GM18499 (cell line): ENCODE results near the gene DUSP5.

Experiments used
- ATAC-seq: cut with Tn5 transposase; IDR thresholded peaks from one replicate; pipeline ENCODE4 v1.9.1; 2021; ENCODE audit warnings: moderate number of reproducible peaks; ENCODE audit not compliant: insufficient read depth, unreplicated experiment

The DUSP5 gene

GRCh38 chr10:110479710-110480109 is 18.0 kb upstream of the DUSP5 start:
- ATAC-seq: no peak

GRCh38 chr10:110480387-110480786 is 17.3 kb upstream of the DUSP5 start:
- ATAC-seq: no peak

DNA sequence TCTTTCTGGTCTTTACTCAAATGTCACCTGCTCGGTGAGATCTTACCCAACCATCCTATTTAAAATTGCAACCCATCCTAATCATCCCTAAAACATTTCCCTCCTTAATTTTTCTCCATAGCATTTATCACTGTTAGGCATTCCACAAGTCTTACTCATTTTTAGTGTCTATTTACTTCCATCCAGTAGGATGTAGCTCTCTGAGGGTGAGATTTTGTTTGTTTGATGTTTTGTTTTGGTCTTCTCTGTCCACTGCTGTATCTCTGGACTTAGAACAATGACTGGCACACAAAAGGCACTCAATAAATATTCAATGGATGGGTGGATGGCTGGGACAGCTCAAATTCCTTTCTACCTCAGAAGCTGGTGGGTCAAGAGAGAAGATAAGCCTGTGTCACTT is 15.8 kb upstream of the DUSP5 start:
- ATAC-seq: no peak

DNA sequence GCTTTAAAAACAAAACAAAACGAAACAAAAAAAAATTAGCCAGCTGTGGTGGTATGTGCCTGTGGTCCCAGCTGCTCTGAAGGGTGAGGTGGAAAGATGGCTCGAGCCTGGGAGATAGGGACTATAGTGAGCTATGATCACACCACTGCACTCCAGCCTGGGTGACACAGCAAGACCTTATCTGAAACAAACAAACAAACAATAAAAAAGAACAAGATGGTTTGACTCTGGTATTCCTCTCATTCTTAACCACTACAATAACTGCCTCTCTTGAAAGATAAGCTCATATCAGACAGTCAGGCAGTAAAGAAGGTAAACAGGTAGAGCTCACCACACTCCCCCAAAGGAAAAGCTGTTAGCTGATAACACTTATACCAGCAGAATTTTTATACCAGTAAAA is 14.1 kb upstream of the DUSP5 start:
- ATAC-seq: no peak

- ATAC-seq: no peak
Measured at GRCh38 chr10:110485541-110485940, 12.2 kb upstream of the DUSP5 start.

DNA sequence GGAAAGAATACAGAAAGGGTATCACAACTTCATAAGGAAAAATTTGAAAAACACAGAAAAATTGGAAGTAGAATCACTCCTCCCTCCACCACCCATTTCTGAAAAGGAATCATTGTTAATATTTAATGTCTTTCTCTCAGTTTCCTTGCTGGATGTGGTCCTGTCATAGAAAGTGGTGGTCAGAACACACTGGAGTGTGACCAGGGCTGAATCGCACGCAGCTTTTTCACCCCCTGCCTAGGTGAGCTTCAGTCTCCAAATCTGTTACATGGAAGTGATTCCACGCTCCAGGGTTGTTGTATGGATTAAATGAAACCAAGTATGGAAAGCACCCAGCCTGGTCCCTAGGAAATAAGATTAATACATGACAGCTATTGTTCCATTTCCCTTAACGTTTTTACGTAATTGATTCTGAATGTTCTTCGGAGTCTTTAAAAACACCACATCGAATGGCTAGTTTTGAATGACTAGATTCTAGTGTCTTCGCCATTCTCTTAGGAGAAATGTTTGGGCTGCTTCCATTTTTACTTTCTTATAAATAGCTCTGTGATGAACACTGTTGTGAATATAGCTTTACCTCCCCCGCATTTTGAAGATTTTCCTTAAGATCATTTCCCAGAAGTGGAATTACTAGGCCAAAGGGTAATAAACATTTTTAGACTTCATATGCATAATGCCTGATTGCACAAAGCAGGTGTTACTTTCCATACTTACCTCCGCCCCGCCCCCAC is 10.9 kb upstream of the DUSP5 start:
- ATAC-seq: no peak

- no peak for ATAC-seq
Measured at GRCh38 chr10:110487411-110488331, 10.0 kb upstream of the DUSP5 start.

DNA sequence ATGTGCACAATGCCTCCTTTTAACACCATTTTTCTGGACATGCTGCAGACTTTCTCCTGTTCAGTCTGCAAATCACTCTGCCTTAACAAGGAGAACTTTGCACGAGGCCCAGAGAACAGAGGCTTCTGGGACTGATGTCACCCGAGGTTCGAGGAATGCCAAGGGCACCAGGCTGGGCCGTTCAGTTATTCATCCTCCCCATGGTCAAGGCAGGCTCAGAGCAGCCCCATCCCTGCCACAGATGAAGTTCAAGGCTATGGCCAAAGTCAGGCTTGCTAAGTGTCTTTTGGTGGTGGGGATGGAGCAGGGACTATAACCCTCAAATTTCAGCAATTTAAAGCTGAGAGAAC is 9.4 kb upstream of the DUSP5 start:
- no peak for ATAC-seq

GRCh38 chr10:110488940-110489339 is 8.8 kb upstream of the DUSP5 start:
- ATAC-seq: no peak

GRCh38 chr10:110490640-110491039 is 7.1 kb upstream of the DUSP5 start:
- no peak for ATAC-seq

- ATAC-seq: no peak
Measured at GRCh38 chr10:110491346-110491745, 6.4 kb upstream of the DUSP5 start.

DNA sequence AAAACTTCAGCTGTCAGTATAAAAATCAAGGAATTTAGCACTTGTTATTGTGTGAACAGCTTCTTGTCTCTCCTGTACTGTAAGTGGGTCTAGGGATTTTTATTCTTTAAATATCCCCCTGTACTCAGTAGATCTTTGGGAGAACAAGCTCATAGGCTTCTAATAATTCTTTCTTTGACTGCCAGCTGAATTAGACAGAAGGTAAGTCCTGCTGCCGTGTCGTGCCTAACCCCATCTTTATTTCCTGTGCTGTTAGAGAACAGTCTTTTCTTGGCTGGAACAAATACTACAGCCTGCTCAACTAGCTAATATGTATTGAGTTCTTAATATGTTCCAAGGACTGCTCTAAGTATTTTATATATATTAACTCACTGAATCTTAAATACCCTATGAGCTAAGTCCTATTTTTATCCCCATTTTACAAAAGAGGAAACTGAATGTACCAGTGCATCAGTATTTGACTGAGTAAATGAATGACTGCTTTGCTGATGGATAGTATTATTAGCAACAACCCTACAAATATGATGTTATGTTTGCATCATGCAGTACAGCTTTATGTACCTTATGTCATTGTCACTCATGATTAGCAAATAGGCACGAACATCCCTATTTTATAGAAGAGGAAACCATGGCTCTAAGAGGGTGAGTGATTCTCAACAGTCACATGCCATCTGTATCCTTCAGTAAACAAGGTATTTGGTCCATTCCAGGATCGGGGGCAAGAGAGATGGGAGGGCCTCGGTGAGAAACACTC is 5.5 kb upstream of the DUSP5 start:
- peak; percentile 70 for ATAC-seq

DNA sequence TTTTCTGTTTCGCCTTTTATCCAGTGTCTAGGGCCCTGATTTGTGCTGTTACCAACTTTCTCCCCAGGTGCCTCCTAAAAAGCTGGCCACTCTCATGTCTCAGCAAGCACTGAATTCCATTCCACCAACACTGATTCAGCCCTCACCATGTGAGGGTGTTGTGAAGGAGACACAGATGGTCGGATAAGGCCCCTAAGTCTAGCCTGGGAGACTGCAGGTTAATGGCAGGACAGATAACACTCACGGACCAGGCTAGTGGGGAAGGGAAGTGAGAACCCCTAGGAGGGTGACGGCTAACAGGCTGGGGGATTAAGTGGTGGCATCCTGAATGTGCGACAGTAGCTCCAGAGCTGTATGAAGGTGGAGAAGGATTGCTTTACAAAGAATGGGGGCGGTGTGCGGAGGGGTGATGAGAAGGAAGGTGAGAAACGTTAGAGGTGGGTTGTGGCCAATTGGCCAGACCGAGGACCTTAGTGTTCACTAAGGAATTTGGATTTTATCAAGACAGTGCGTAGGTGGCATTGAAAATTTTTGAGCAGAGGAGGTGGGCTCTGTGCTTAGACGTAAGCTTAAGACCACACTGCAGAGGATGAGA is 3.8 kb upstream of the DUSP5 start:
- ATAC-seq: no peak

GRCh38 chr10:110494532-110494931 is 3.2 kb upstream of the DUSP5 start:
- no peak for ATAC-seq

- no peak for ATAC-seq
Measured at GRCh38 chr10:110495731-110496552, 1.8 kb upstream of the DUSP5 start.

GRCh38 chr10:110496553-110497437 is 912 bp upstream of the DUSP5 start:
- no peak for ATAC-seq

- peak; percentile 0 for ATAC-seq
Measured at GRCh38 chr10:110498087-110498981, 627 bp downstream of the DUSP5 start.
